WERI-Rb-1 (cell line): ENCODE results near the gene ZNF600.
"Not testable (repeated sequence)": the region's sequence is repeated elsewhere in the genome, so short reads cannot be mapped to it uniquely, and the experiment has no call there.

Experiments used
- DNase-seq: peaks from one replicate; pipeline ENCODE4 v3.0.0-alpha.2; 2020
- H3K27ac ChIP-seq: fragments of 250-450 bp; sonication (Bioruptor Pico); 2 replicates; pipeline ENCODE4 v1.5.1; 2020; ENCODE audit warnings: mild to moderate bottlenecking, moderate library complexity
- H3K27me3 ChIP-seq: fragments of 250-450 bp; sonication (Bioruptor Pico); 2 replicates; pipeline ENCODE4 v1.5.1; 2021; ENCODE audit warnings: mild to moderate bottlenecking, low read depth, moderate library complexity; ENCODE audit not compliant: insufficient read depth, severe bottlenecking
- H3K36me3 ChIP-seq: fragments of 250-450 bp; sonication (Bioruptor Pico); 2 replicates; pipeline ENCODE4 v1.5.1; 2020; ENCODE audit warnings: mild to moderate bottlenecking, moderate library complexity
- H3K4me3 ChIP-seq: 2 replicates; pipeline ENCODE4 v1.5.1; 2011; ENCODE audit warnings: low read depth, mild to moderate bottlenecking, control low read depth, low read length
- H3K9me3 ChIP-seq: fragments of 250-450 bp; sonication (Bioruptor Pico); 2 replicates; pipeline ENCODE4 v1.5.1; 2021; ENCODE audit warnings: mild to moderate bottlenecking, moderate library complexity; ENCODE audit not compliant: severe bottlenecking
- CTCF ChIP-seq: IDR thresholded peaks from 2 replicates; pipeline ENCODE4 v1.5.1; 2011; ENCODE audit warnings: low read depth, mild to moderate bottlenecking, control low read depth, inconsistent platforms, low read length

ZNF600 gene

GRCh38 chr19:52749780-52750179, 36.8 kb downstream of the ZNF600 start:
- Histone ChIP-seq H3K36me3 (no peaks in the 10 kb centered on the region), H3K9me3 (no peaks in the 10 kb centered on the region), H3K4me3 (no peak overlapping the region), H3K27me3 (no peaks in the 10 kb centered on the region), H3K27ac (no peak overlapping the region)
- DNase-seq = no peak
- no peak for TF ChIP-seq CTCF

GRCh38 chr19:52748336-52748950, 38.1 kb downstream of the ZNF600 start:
- H3K4me3 ChIP-seq = no peak overlapping the region
- no peak overlapping the region for H3K27ac ChIP-seq
- no peak for DNase-seq

GRCh38 chr19:52745919-52746318, 40.7 kb downstream of the ZNF600 start:
- DNase-seq, H3K4me3 ChIP-seq, H3K36me3 ChIP-seq, H3K9me3 ChIP-seq, H3K27me3 ChIP-seq, H3K27ac ChIP-seq: not testable (repeated sequence)

More at GRCh38 chr19:52748336-52748950, 38.1 kb downstream of the ZNF600 start:
- no peaks in the 10 kb centered on the region for H3K9me3 ChIP-seq
- H3K27me3 ChIP-seq = no peaks in the 10 kb centered on the region
- TF ChIP-seq CTCF = no peak
- H3K36me3 ChIP-seq = no peaks in the 10 kb centered on the region

- no peak for DNase-seq
- peak overlapping the region; percentile 67 for H3K27ac ChIP-seq
- TF ChIP-seq CTCF = no peak
- H3K27me3 ChIP-seq = no peaks in the 10 kb centered on the region
- H3K36me3 ChIP-seq = no peaks in the 10 kb centered on the region
- H3K4me3 ChIP-seq = no peak overlapping the region
- H3K9me3 ChIP-seq = peaks cover 3% of the 10 kb centered on the region
Observed at GRCh38 chr19:52743091-52743490, 43.5 kb downstream of the ZNF600 start.

GRCh38 chr19:52742516-52742915, 44.1 kb downstream of the ZNF600 start:
- DNase-seq = no peak
- no peaks in the 10 kb centered on the region for H3K36me3 ChIP-seq
- H3K9me3 ChIP-seq = peaks cover 3% of the 10 kb centered on the region
- H3K4me3 ChIP-seq = no peak overlapping the region
- TF ChIP-seq CTCF = no peak
- H3K27me3 ChIP-seq = no peaks in the 10 kb centered on the region
- H3K27ac ChIP-seq = peak overlapping the region; percentile 67

GRCh38 chr19:52741951-52742485, 44.6 kb downstream of the ZNF600 start:
- Histone ChIP-seq H3K36me3 (no peaks in the 10 kb centered on the region), H3K4me3 (no peak overlapping the region), H3K27me3 (no peaks in the 10 kb centered on the region), H3K9me3 (peaks cover 3% of the 10 kb centered on the region), H3K27ac (peak overlapping the region; percentile 67)
- peak; percentile 64 for DNase-seq
- TF ChIP-seq CTCF = no peak

- H3K27me3 ChIP-seq = not testable (repeated sequence)
Observed at GRCh38 chr19:52741371-52741770, 45.2 kb downstream of the ZNF600 start.

More at GRCh38 chr19:52741371-52741770, 45.2 kb downstream of the ZNF600 start:
- not testable (repeated sequence) for H3K9me3 ChIP-seq, DNase-seq, H3K4me3 ChIP-seq, H3K36me3 ChIP-seq
- H3K27ac ChIP-seq = peak overlapping the region; percentile 67; the same call in 1 of the 2 replicates
